Lower leg skin (tissue), 4 donors: ENCODE data around the gene ZNF669. TPM values are rescaled to one million over a fixed set of nuclear protein-coding genes. Genes with fewer than 3 reads are reported as not detected.
"Not testable (repeated sequence)": the region's sequence is repeated elsewhere in the genome, so short reads cannot be mapped to it uniquely, and the experiment has no call there.

Experiments used
- DNase-seq, 2 donors: peaks; one replicate each; pipeline ENCODE4 v3.0.0-alpha.2; 2019; ENCODE audit warnings: low spot score in 2 of 2
- H3K4me3 ChIP-seq: fragments of 200-600 bp; sonication (generic); 2 replicates; pipeline ENCODE4 v1.5.1; 2017; ENCODE audit warnings: mild to moderate bottlenecking, low read depth; ENCODE audit not compliant: poor library complexity, severe bottlenecking
- CTCF ChIP-seq, 3 donors: fragments of 450-650 bp; IDR thresholded peaks; one replicate each; pipeline ENCODE4 v1.5.1; 2016; ENCODE audit warnings: antibody characterized with exemption in 3 of 3, mild to moderate bottlenecking in 3 of 3, moderate library complexity in 2 of 3
- POLR2A ChIP-seq, 2 donors: fragments of 450-650 bp; IDR thresholded peaks; one replicate each; pipeline ENCODE4 v1.6.1; 2016 to 2017; ENCODE audit warnings: antibody characterized with exemption in 2 of 2, mild to moderate bottlenecking in 1 of 2, moderate library complexity in 1 of 2
- WGBS, 2 donors: methylation state at CpG; one replicate each; pipeline ENCODE4 v1.1.5; 2018; 5-methylcytosine and 5-hydroxymethylcytosine counted together
- intact Hi-C: fragments of 100-400 bp; cut with DNase I; formaldehyde crosslinking; loops from one replicate; pipeline ENCODE4 v1.15.0; 2023; ENCODE audit warnings: low total_unique reads
- total RNA-seq, 4 donors: library from RNA; depleted of rRNA; stranded (reverse); fragments of >200 nt; gene quantifications; one replicate each; pipeline ENCODE4 v1.1.0, GENCODE V29; 2016

Gene ZNF669
- total RNA-seq, 4 donors from 2014 or later: 5.4 to 8.7 (median 7.0) TPM

GRCh38 chr1:247126166-247126565, 22.0 kb upstream of the ZNF669 start:
- DNase-seq, intact Hi-C loops, H3K4me3 ChIP-seq: not testable (repeated sequence)
- WGBS, 2 donors: no CpG with 5 or more reads among the region's 25 CpGs

- H3K4me3 ChIP-seq: no peak overlapping the region
- intact Hi-C loops: no loop called here
- DNase-seq: no peak
- 70 to 80% methylated on average over 6 of the region's 6 CpGs for WGBS, 2 donors
- no peak for TF ChIP-seq POLR2A (IDR thresholded peaks at IDR 0.05)
- TF ChIP-seq CTCF (IDR thresholded peaks at IDR 0.05): no peak
Observed at GRCh38 chr1:247121382-247121781, 17.2 kb upstream of the ZNF669 start.

GRCh38 chr1:247120408-247120668, 16.2 kb upstream of the ZNF669 start:
- H3K4me3 ChIP-seq, intact Hi-C loops, DNase-seq: not testable (repeated sequence)
- 83 to 88% methylated on average over 3 to 4 of the region's 4 CpGs for WGBS, 2 donors

- 92 to 99% methylated on average over 16 to 20 of the region's 22 CpGs for WGBS, 2 donors
- TF ChIP-seq POLR2A (IDR thresholded peaks at IDR 0.05) (no peak), CTCF (IDR thresholded peaks at IDR 0.05) (no peak)
- DNase-seq: no peak
- intact Hi-C loops: no loop called here
- H3K4me3 ChIP-seq: no peak overlapping the region
Observed at GRCh38 chr1:247119600-247120407, 15.6 kb upstream of the ZNF669 start.

GRCh38 chr1:247118946-247119446, 14.8 kb upstream of the ZNF669 start:
- WGBS, 2 donors: 66 to 80% methylated on average over 6 to 9 of the region's 11 CpGs
- TF ChIP-seq CTCF (IDR thresholded peaks at IDR 0.05): no peak
- TF ChIP-seq POLR2A (IDR thresholded peaks at IDR 0.05): no peak
- intact Hi-C loops: no loop called here
- H3K4me3 ChIP-seq: no peak overlapping the region
- DNase-seq: no peak

GRCh38 chr1:247115545-247115944, 11.4 kb upstream of the ZNF669 start:
- TF ChIP-seq POLR2A (IDR thresholded peaks at IDR 0.05) (no peak), CTCF (IDR thresholded peaks at IDR 0.05) (no peak)
- WGBS, 2 donors: 94% methylated on average over 10 to 11 of the region's 12 CpGs
- intact Hi-C loops: no loop called here
- H3K4me3 ChIP-seq: no peak overlapping the region
- no peak for DNase-seq

GRCh38 chr1:247115141-247115510, 11.0 kb upstream of the ZNF669 start:
- intact Hi-C loops: no loop called here
- TF ChIP-seq POLR2A (IDR thresholded peaks at IDR 0.05) (no peak), CTCF (IDR thresholded peaks at IDR 0.05) (no peak)
- DNase-seq: no peak
- H3K4me3 ChIP-seq: no peak overlapping the region
- WGBS, 2 donors: 73 to 85% methylated on average over 7 of the region's 7 CpGs
